OCI-LY1 (cell line): Measurements from ENCODE around the gene SLC2A4.
"Not testable (repeated sequence)": the region's sequence is repeated elsewhere in the genome, so short reads cannot be mapped to it uniquely, and the experiment has no call there.

Source experiments
- H2AFZ ChIP-seq: fragments of 200-600 bp; sonication (generic), shearing (Covaris generic); 2 replicates; pipeline ENCODE4 v1.6.0; 2014; ENCODE audit warnings: antibody characterized with exemption, mild to moderate bottlenecking, low read length
- H3F3A ChIP-seq: fragments of 200-600 bp; sonication (generic), shearing (Covaris generic); 2 replicates; pipeline ENCODE4 v1.6.0; 2014; ENCODE audit warnings: mild to moderate bottlenecking, antibody characterized with exemption, low read length, moderate library complexity; ENCODE audit not compliant: insufficient read depth
- H3K27ac ChIP-seq: fragments of 200-600 bp; sonication (generic); 2 replicates; pipeline ENCODE4 v1.5.1; 2014; ENCODE audit warnings: low read length, mixed run types, mild to moderate bottlenecking, low read depth; ENCODE audit not compliant: poor library complexity, severe bottlenecking
- H3K27me3 ChIP-seq: fragments of 200-600 bp; sonication (generic); 2 replicates; pipeline ENCODE4 v1.6.0; 2014; ENCODE audit warnings: antibody characterized with exemption, mild to moderate bottlenecking, low read length, moderate library complexity; ENCODE audit not compliant: insufficient read depth
- H3K36me3 ChIP-seq: fragments of 200-600 bp; sonication (generic); 2 replicates; pipeline ENCODE4 v1.6.1; 2014; ENCODE audit warnings: mild to moderate bottlenecking, antibody characterized with exemption, low read length, moderate library complexity, mixed read lengths; ENCODE audit not compliant: insufficient read depth
- H3K4me1 ChIP-seq: fragments of 200-600 bp; sonication (generic); 2 replicates; pipeline ENCODE4 v1.5.1; 2014; ENCODE audit warnings: mild to moderate bottlenecking, low read length, moderate library complexity; ENCODE audit not compliant: insufficient read depth, severe bottlenecking
- H3K4me2 ChIP-seq: fragments of 200-600 bp; sonication (generic), shearing (Covaris generic); 2 replicates; pipeline ENCODE4 v1.6.1; 2014; ENCODE audit warnings: low read length
- H3K4me3 ChIP-seq: fragments of 200-600 bp; sonication (generic); 2 replicates; pipeline ENCODE4 v1.5.1; 2014; ENCODE audit warnings: low read length, low read depth, mild to moderate bottlenecking, mixed read lengths; ENCODE audit not compliant: poor library complexity, severe bottlenecking
- H3K79me2 ChIP-seq: fragments of 200-600 bp; shearing (Covaris generic); 2 replicates; pipeline ENCODE4 v1.6.1; 2016; ENCODE audit warnings: mixed run types, low read length, mixed read lengths; ENCODE audit not compliant: insufficient read depth
- H3K9ac ChIP-seq: fragments of 200-600 bp; sonication (generic), shearing (Covaris generic); 2 replicates; pipeline ENCODE4 v1.6.1; 2014; ENCODE audit warnings: mild to moderate bottlenecking, low read length, mixed read lengths
- H3K9me2 ChIP-seq: fragments of 200-600 bp; sonication (generic), shearing (Covaris generic); 2 replicates; pipeline ENCODE4 v1.6.1; 2014; ENCODE audit warnings: low read depth, mild to moderate bottlenecking, low read length, mixed read lengths
- H3K9me3 ChIP-seq: fragments of 200-600 bp; shearing (Covaris generic); 2 replicates; pipeline ENCODE4 v1.6.1; 2014; ENCODE audit warnings: low read length, mixed read lengths
- H4K20me1 ChIP-seq: fragments of 200-600 bp; sonication (generic), shearing (Covaris generic); 2 replicates; pipeline ENCODE4 v1.6.0; 2016; ENCODE audit warnings: mild to moderate bottlenecking, low read length; ENCODE audit not compliant: insufficient read depth
- CTCF ChIP-seq: fragments of 200-600 bp; sonication (generic), shearing (Covaris generic); IDR thresholded peaks from 2 replicates; pipeline ENCODE4 v1.5.1; 2017; ENCODE audit warnings: mild to moderate bottlenecking, antibody characterized with exemption, low read length, moderate library complexity, mixed read lengths
- EZH2 ChIP-seq: fragments of 200-600 bp; sonication (generic), shearing (Covaris generic); IDR thresholded peaks from 2 replicates; pipeline ENCODE4 v1.8.0; 2017; ENCODE audit warnings: borderline replicate concordance, mixed run types, mild to moderate bottlenecking, antibody characterized with exemption, low read length, moderate library complexity, mixed read lengths

Gene SLC2A4

GRCh38 chr17:7329997-7330637, 48.6 kb downstream of the SLC2A4 start:
- no peaks in the 10 kb centered on the region for H3F3A ChIP-seq
- H3K36me3 ChIP-seq = peaks cover 16% of the 10 kb centered on the region; the same call in 1 of the 2 replicates
- H3K9me2 ChIP-seq = no peaks in the 10 kb centered on the region
- no peaks in the 10 kb centered on the region for H3K9me3 ChIP-seq
- H2AFZ ChIP-seq = no peak overlapping the region
- H3K9ac ChIP-seq = peak overlapping the region; percentile 68
- H3K79me2 ChIP-seq = no peaks in the 10 kb centered on the region
- peak overlapping the region; percentile 81 for H3K27ac ChIP-seq
- H3K4me3 ChIP-seq = peak overlapping the region; percentile 98
- H4K20me1 ChIP-seq = no peaks in the 10 kb centered on the region
- TF ChIP-seq CTCF (no peak), EZH2 (no peak)
- H3K4me2 ChIP-seq = peak overlapping the region; percentile 88
- peaks cover 36% of the 10 kb centered on the region for H3K4me1 ChIP-seq
- no peaks in the 10 kb centered on the region for H3K27me3 ChIP-seq

GRCh38 chr17:7330638-7331015, 49.1 kb downstream of the SLC2A4 start:
- peak overlapping the region; percentile 98 for H3K4me3 ChIP-seq
- H3K9ac ChIP-seq = peak overlapping the region; percentile 68
- no peaks in the 10 kb centered on the region for H4K20me1 ChIP-seq
- H3K9me2 ChIP-seq = no peaks in the 10 kb centered on the region
- TF ChIP-seq EZH2 = no peak
- H3K79me2 ChIP-seq = no peaks in the 10 kb centered on the region
- peak overlapping the region; percentile 81 for H3K27ac ChIP-seq
- H3K4me1 ChIP-seq = peaks cover 41% of the 10 kb centered on the region
- no peaks in the 10 kb centered on the region for H3K9me3 ChIP-seq
- no peak overlapping the region for H2AFZ ChIP-seq
- no peaks in the 10 kb centered on the region for H3F3A ChIP-seq
- H3K4me2 ChIP-seq = peak overlapping the region; percentile 88
- peaks cover 11% of the 10 kb centered on the region; the same call in 1 of the 2 replicates for H3K36me3 ChIP-seq
- H3K27me3 ChIP-seq = no peaks in the 10 kb centered on the region

GRCh38 chr17:7332111-7332510, 50.6 kb downstream of the SLC2A4 start:
- Histone ChIP-seq H3K9ac (peak overlapping the region; percentile 8; the same call in 1 of the 2 replicates), H3F3A (no peaks in the 10 kb centered on the region), H3K9me2 (no peaks in the 10 kb centered on the region), H4K20me1 (no peaks in the 10 kb centered on the region), H3K27me3 (no peaks in the 10 kb centered on the region), H3K4me3 (peak overlapping the region; percentile 17), H3K36me3 (no peaks in the 10 kb centered on the region), H3K27ac (peak overlapping the region; percentile 78), H3K79me2 (no peaks in the 10 kb centered on the region), H3K4me1 (peaks cover 56% of the 10 kb centered on the region), H3K9me3 (no peaks in the 10 kb centered on the region), H3K4me2 (peak overlapping the region; percentile 41), H2AFZ (no peak overlapping the region)
- TF ChIP-seq CTCF (no peak), EZH2 (no peak)

- H2AFZ ChIP-seq, H3K36me3 ChIP-seq, H3K27me3 ChIP-seq, H3F3A ChIP-seq, H4K20me1 ChIP-seq, H3K9me3 ChIP-seq, H3K79me2 ChIP-seq, H3K9me2 ChIP-seq: not testable (repeated sequence)
- Histone ChIP-seq H3K27ac (peak overlapping the region; percentile 78), H3K4me2 (peak overlapping the region; percentile 41), H3K9ac (peak overlapping the region; percentile 8; the same call in 1 of the 2 replicates), H3K4me3 (peak overlapping the region; percentile 17), H3K4me1 (peaks cover 59% of the 10 kb centered on the region)
Observed at GRCh38 chr17:7332600-7333069, 51.1 kb downstream of the SLC2A4 start.
